ENCODE results near the gene KRTAP19-7. TPM values are rescaled to one million over a fixed set of nuclear protein-coding genes. Genes with fewer than 3 reads are reported as not detected.

KRTAP19-7 gene
- polyA plus RNA-seq, 3 donors from 2014 or later = not detected

DNA sequence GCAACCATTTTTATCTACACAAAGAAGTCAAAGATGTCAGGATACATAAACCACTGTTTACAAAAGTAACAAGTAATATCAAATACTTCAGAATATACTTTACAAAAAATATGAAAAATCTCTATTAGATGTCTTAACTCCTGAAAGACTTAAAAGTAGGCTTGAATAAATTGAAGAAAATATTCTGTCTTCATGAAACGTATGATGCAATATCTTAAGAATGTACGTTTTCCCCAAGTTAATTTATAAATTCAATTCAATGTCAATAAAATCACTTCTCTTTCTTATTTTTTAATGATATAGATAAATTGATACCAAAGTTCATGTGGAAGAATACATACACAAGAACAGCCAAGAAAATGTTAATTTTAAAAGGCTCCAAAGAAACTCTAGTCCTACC, 6.0 kb downstream of the KRTAP19-7 start:
- Mint-ChIP-seq H3K4me3 (no peak overlapping the region), H3K27ac (no peak overlapping the region), H3K36me3 (peaks cover 0 to 4% (median 0%) of the 10 kb centered on the region in 3 donors), H3K27me3 (ENCODE audit: low read depth in 3 of 3) (peaks cover 1 to 5% (median 2%) of the 10 kb centered on the region in 3 donors), H3K4me1 (no peaks in the 10 kb centered on the region), H3K9me3 (peaks cover 12 to 39% (median 22%) of the 10 kb centered on the region in 6 donors)
- no peak for DNase-seq

DNA sequence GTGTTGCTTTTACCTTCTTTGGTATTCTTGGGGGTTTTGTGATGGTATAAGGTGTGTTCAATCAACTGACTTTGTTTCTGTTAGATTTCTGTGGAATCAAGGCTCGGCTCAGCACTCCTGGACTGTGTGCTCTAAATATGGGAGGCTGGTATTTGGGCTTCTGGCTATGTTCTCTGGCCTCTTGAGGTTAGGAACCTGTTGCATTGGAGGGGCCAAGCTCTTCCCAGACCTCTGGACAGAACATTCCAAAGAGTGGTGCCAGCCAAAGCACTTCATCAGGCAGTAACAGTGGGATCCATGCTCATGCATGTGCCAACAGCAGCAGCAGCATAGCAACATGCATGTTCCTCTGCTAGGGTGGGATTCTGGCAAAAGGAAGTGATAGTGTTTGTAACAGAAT, 8.3 kb downstream of the KRTAP19-7 start:
- Mint-ChIP-seq H3K4me1 (no peaks in the 10 kb centered on the region), H3K4me3 (no peak overlapping the region), H3K27ac (no peak overlapping the region), H3K27me3 (ENCODE audit: low read depth in 3 of 3) (peaks cover 0 to 5% (median 2%) of the 10 kb centered on the region in 3 donors), H3K9me3 (peaks cover 15 to 46% (median 25%) of the 10 kb centered on the region in 6 donors), H3K36me3 (peaks cover 0 to 4% (median 0%) of the 10 kb centered on the region in 3 donors)
- no peak for DNase-seq

DNA sequence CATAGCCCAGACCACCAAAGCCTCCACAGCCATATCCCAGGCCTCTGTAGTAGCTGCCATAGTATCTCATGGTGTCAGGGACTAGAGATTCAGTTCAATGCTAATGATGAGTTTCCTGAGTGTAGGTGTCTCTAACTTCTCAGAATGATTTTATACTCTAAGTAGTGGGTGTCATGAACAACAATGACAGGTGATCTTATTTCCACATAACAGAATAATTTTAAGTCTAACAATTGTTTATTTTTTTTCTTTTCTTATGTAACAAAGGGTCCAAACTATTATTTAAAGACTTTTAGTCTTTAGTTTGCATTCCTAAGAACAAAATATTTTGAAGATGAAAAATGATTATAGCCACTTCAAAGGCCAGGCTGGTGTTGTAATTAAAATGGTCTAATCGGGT, 19.4 kb downstream of the KRTAP19-7 start, which contains the start of gene KRTAP19-6:
Gene KRTAP19-6 (minus strand): TSS at position 101 of the 400 bp plus-strand sequence. CDS start 31 bp downstream, at position 70.
- DNase-seq = no peak
- H3K27me3 Mint-ChIP-seq (ENCODE audit: low read depth in 3 of 3) = no peaks in the 10 kb centered on the region
- H3K36me3 Mint-ChIP-seq = no peaks in the 10 kb centered on the region
- H3K4me3 Mint-ChIP-seq = no peak within 1 kb of the TSS
- no peak within 1 kb of the TSS for H3K27ac Mint-ChIP-seq
- peaks cover 0 to 23% (median 12%) of the 10 kb centered on the region in 6 donors for H3K9me3 Mint-ChIP-seq
- H3K4me1 Mint-ChIP-seq = no peaks in the 10 kb centered on the region

DNA sequence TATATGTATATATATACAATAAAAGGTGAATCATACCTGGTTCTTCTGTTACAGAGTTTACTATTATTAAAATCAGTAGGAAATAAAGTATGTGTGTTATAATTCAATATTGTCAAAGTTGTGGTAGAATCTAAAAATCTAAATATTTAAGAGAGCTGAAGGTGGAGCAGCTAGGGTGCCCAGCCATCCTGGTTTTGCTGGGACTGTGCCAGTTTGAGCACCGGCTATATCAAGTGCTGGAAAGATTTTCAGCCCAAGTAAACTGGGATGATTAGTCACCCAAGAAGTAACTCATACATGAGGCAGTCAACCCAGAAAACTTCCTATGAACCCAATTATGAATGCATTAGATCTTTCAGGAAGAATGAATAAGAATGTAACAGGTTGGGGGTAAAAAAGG, 42.2 kb downstream of the KRTAP19-7 start:
- Mint-ChIP-seq H3K9me3 (peaks cover 3 to 37% (median 13%) of the 10 kb centered on the region in 6 donors), H3K27me3 (ENCODE audit: low read depth in 3 of 3) (peaks cover 0 to 3% (median 0%) of the 10 kb centered on the region in 3 donors), H3K36me3 (no peaks in the 10 kb centered on the region), H3K4me1 (no peaks in the 10 kb centered on the region), H3K4me3 (no peak overlapping the region), H3K27ac (no peak overlapping the region)
- DNase-seq = no peak

- Mint-ChIP-seq H3K9me3 (peaks cover 3 to 37% (median 14%) of the 10 kb centered on the region in 6 donors), H3K4me1 (no peaks in the 10 kb centered on the region), H3K4me3 (no peak overlapping the region), H3K27ac (no peak overlapping the region), H3K27me3 (ENCODE audit: low read depth in 3 of 3) (no peaks in the 10 kb centered on the region), H3K36me3 (no peaks in the 10 kb centered on the region)
- no peak for DNase-seq
Observed at GRCh38 chr21:30515681-30516080, 45.4 kb downstream of the KRTAP19-7 start.

Other genes with a start within 250 kb of the KRTAP19-7 start
- gene KRTAP26-1, start 241.0 kb downstream of the KRTAP19-7 start, polyA plus RNA-seq = not detected
- not detected for gene KRTAP27-1, start 223.6 kb downstream of the KRTAP19-7 start, polyA plus RNA-seq
- gene KRTAP23-1, start 212.7 kb downstream of the KRTAP19-7 start, polyA plus RNA-seq = not detected
- not detected for gene KRTAP13-2, start 189.0 kb downstream of the KRTAP19-7 start, polyA plus RNA-seq
- not detected for gene KRTAP13-1, start 165.3 kb downstream of the KRTAP19-7 start, polyA plus RNA-seq
- gene KRTAP13-3, start 135.4 kb downstream of the KRTAP19-7 start, polyA plus RNA-seq = not detected
- gene KRTAP13-4, start 131.1 kb downstream of the KRTAP19-7 start, polyA plus RNA-seq = not detected
- not detected for gene KRTAP15-1, start 121.0 kb downstream of the KRTAP19-7 start, polyA plus RNA-seq
- not detected for gene KRTAP19-1, start 80.9 kb downstream of the KRTAP19-7 start, polyA plus RNA-seq
- gene KRTAP19-2, start 73.9 kb downstream of the KRTAP19-7 start, polyA plus RNA-seq = not detected
- gene KRTAP19-3, start 69.3 kb downstream of the KRTAP19-7 start, polyA plus RNA-seq = not detected
- not detected for gene KRTAP19-4, start 64.1 kb downstream of the KRTAP19-7 start, polyA plus RNA-seq
- gene KRTAP19-5, start 59.2 kb downstream of the KRTAP19-7 start, polyA plus RNA-seq = not detected
- not detected for gene KRTAP19-6, start 19.4 kb downstream of the KRTAP19-7 start, polyA plus RNA-seq
- gene KRTAP22-2, start 29.1 kb upstream of the KRTAP19-7 start, polyA plus RNA-seq = not detected
- gene KRTAP6-3, start 31.1 kb upstream of the KRTAP19-7 start, polyA plus RNA-seq = not detected
- not detected for gene KRTAP6-2, start 37.6 kb upstream of the KRTAP19-7 start, polyA plus RNA-seq
- not detected for gene KRTAP22-1, start 39.8 kb upstream of the KRTAP19-7 start, polyA plus RNA-seq
- not detected for gene KRTAP6-1, start 52.6 kb upstream of the KRTAP19-7 start, polyA plus RNA-seq
- gene KRTAP20-1, start 55.1 kb upstream of the KRTAP19-7 start, polyA plus RNA-seq = not detected
- gene KRTAP20-4, start 59.3 kb upstream of the KRTAP19-7 start, polyA plus RNA-seq = not detected
- gene KRTAP20-2, start 73.9 kb upstream of the KRTAP19-7 start, polyA plus RNA-seq = not detected
- gene KRTAP20-3, start 81.5 kb upstream of the KRTAP19-7 start, polyA plus RNA-seq = not detected
- gene KRTAP21-3, start 157.5 kb upstream of the KRTAP19-7 start, polyA plus RNA-seq = not detected
- gene KRTAP21-2, start 185.9 kb upstream of the KRTAP19-7 start, polyA plus RNA-seq = not detected
- not detected for gene KRTAP21-1, start 194.1 kb upstream of the KRTAP19-7 start, polyA plus RNA-seq

All from immature natural killer cell (primary cell).